GM18519 (cell line): Measurements from ENCODE around the gene MSLN.
"Not testable (repeated sequence)": the region's sequence is repeated elsewhere in the genome, so short reads cannot be mapped to it uniquely, and the experiment has no call there.

Source experiments
- ATAC-seq: cut with Tn5 transposase; IDR thresholded peaks from one replicate; pipeline ENCODE4 v1.9.1; 2021; ENCODE audit warnings: mild to moderate bottlenecking, moderate library complexity; ENCODE audit not compliant: unreplicated experiment, low FRiP score

Gene MSLN

GRCh38 chr16:734208-734980 lies 26.1 kb upstream of the MSLN start:
- no peak for ATAC-seq

- no peak for ATAC-seq
These were observed 25.3 kb upstream of the MSLN start for GRCh38 chr16:734981-735881.

- ATAC-seq: no peak
These were observed 24.5 kb upstream of the MSLN start for GRCh38 chr16:735982-736453.

GRCh38 chr16:736936-737481 lies 23.5 kb upstream of the MSLN start:
- no peak for ATAC-seq

- no peak for ATAC-seq
These were observed 20.7 kb upstream of the MSLN start for GRCh38 chr16:739560-740458.

GRCh38 chr16:740459-740763 lies 20.1 kb upstream of the MSLN start:
- no peak for ATAC-seq

GRCh38 chr16:740764-741505 lies 19.6 kb upstream of the MSLN start, which contains the start of gene CIAO3:
Gene CIAO3 (minus strand): TSS chr16:740997. CDS start chr16:740985, 12 bp downstream.
- no peak for ATAC-seq

- ATAC-seq: no peak
These were observed 18.4 kb upstream of the MSLN start for GRCh38 chr16:741986-742629.

- ATAC-seq: not testable (repeated sequence)
These were observed 17.6 kb upstream of the MSLN start for GRCh38 chr16:742894-743293.

GRCh38 chr16:743794-744500 lies 16.6 kb upstream of the MSLN start:
- ATAC-seq: no peak

GRCh38 chr16:745739-746138 lies 14.8 kb upstream of the MSLN start:
- no peak for ATAC-seq

GRCh38 chr16:746637-747036 lies 13.9 kb upstream of the MSLN start:
- no peak for ATAC-seq

GRCh38 chr16:747978-748746 lies 12.4 kb upstream of the MSLN start:
- no peak for ATAC-seq

- ATAC-seq: no peak
These were observed 11.5 kb upstream of the MSLN start for GRCh38 chr16:749010-749409.

- no peak for ATAC-seq
These were observed 10.0 kb upstream of the MSLN start for GRCh38 chr16:750485-750884.

- ATAC-seq: no peak
These were observed 9.2 kb upstream of the MSLN start for GRCh38 chr16:751152-752006.

- no peak for ATAC-seq
These were observed 8.6 kb upstream of the MSLN start for GRCh38 chr16:752007-752312.
